ENCODE measurements around the gene NFIA. TPM values are rescaled to one million over a fixed set of nuclear protein-coding genes. Genes with fewer than 3 reads are reported as not detected.

The NFIA gene
- total and polyA plus RNA-seq, 5 experiments from 2014 or later, result 6.3 to 7.8 (median 7.4) TPM

GRCh38 chr1:61171346-61171745, 89.0 kb downstream of the NFIA start:
- ATAC-seq, result no peak
- Mint-ChIP-seq H3K4me3 (no peak overlapping the region), H3K27me3 (peaks cover 0 to 9% (median 2%) of the 10 kb centered on the region in 5 donors), H3K36me3 (peaks cover 0 to 4% (median 0%) of the 10 kb centered on the region in 3 donors), H3K27ac (no peak overlapping the region), H3K4me1 (peaks cover 0 to 6% (median 1%) of the 10 kb centered on the region in 4 donors), H3K9me3 (no peaks in the 10 kb centered on the region)
- no peak for DNase-seq
- POLR2A ChIA-PET, result no interaction called here

GRCh38 chr1:61171974-61172373, 89.6 kb downstream of the NFIA start:
- Mint-ChIP-seq H3K27me3 (peaks cover 0 to 9% (median 2%) of the 10 kb centered on the region in 5 donors), H3K27ac (no peak overlapping the region), H3K4me1 (peaks cover 0 to 6% (median 1%) of the 10 kb centered on the region in 4 donors), H3K9me3 (no peaks in the 10 kb centered on the region), H3K36me3 (peaks cover 0 to 4% (median 0%) of the 10 kb centered on the region in 3 donors), H3K4me3 (no peak overlapping the region)
- ATAC-seq (no peak), DNase-seq (no peak)
- POLR2A ChIA-PET, result no interaction called here

- Mint-ChIP-seq H3K36me3 (peaks cover 0 to 4% (median 0%) of the 10 kb centered on the region in 3 donors), H3K27me3 (peaks cover 0 to 9% (median 5%) of the 10 kb centered on the region in 5 donors), H3K9me3 (no peaks in the 10 kb centered on the region), H3K27ac (no peak overlapping the region), H3K4me3 (no peak overlapping the region), H3K4me1 (peaks cover 0 to 13% (median 1%) of the 10 kb centered on the region in 4 donors)
- ATAC-seq, result no peak
- POLR2A ChIA-PET, result no interaction called here
- no peak for DNase-seq
Measured at GRCh38 chr1:61173118-61173517, 90.8 kb downstream of the NFIA start.

- peaks cover 0 to 4% (median 0%) of the 10 kb centered on the region in 3 donors for H3K36me3 Mint-ChIP-seq
- POLR2A ChIA-PET, result no interaction called here
Measured at GRCh38 chr1:61174060-61174795, 91.9 kb downstream of the NFIA start.

GRCh38 chr1:61175976-61176375, 93.6 kb downstream of the NFIA start:
- no peak for DNase-seq
- POLR2A ChIA-PET, result no interaction called here
- Mint-ChIP-seq H3K9me3 (no peaks in the 10 kb centered on the region), H3K4me3 (no peak overlapping the region), H3K36me3 (peaks cover 0 to 4% (median 0%) of the 10 kb centered on the region in 3 donors), H3K27me3 (peaks cover 0 to 9% (median 1%) of the 10 kb centered on the region in 5 donors), H3K4me1 (peaks cover 0 to 13% (median 1%) of the 10 kb centered on the region in 4 donors), H3K27ac (no peak overlapping the region)
- no peak for ATAC-seq

More at GRCh38 chr1:61174060-61174795, 91.9 kb downstream of the NFIA start:
- H3K27me3 Mint-ChIP-seq, result peaks cover 0 to 9% (median 4%) of the 10 kb centered on the region in 5 donors
- H3K4me1 Mint-ChIP-seq, result peaks cover 0 to 13% (median 1%) of the 10 kb centered on the region in 4 donors
- H3K27ac Mint-ChIP-seq, result no peak overlapping the region
- DNase-seq (no peak), ATAC-seq (no peak)
- H3K9me3 Mint-ChIP-seq, result no peaks in the 10 kb centered on the region
- no peak overlapping the region for H3K4me3 Mint-ChIP-seq

GRCh38 chr1:61181067-61182038, 99.0 kb downstream of the NFIA start:
- peaks cover 0 to 3% (median 0%) of the 10 kb centered on the region in 5 donors for H3K27me3 Mint-ChIP-seq
- DNase-seq (no peak), ATAC-seq (no peak)
- no peak overlapping the region for H3K27ac Mint-ChIP-seq
- H3K4me1 Mint-ChIP-seq, result peaks cover 2 to 14% (median 4%) of the 10 kb centered on the region in 4 donors
- no peak overlapping the region for H3K4me3 Mint-ChIP-seq
- no peaks in the 10 kb centered on the region for H3K36me3 Mint-ChIP-seq
- POLR2A ChIA-PET, result no interaction called here
- no peaks in the 10 kb centered on the region for H3K9me3 Mint-ChIP-seq

- POLR2A ChIA-PET, result no interaction called here
Measured at GRCh38 chr1:61182049-61182448, 99.7 kb downstream of the NFIA start.

GRCh38 chr1:61182480-61182879, 100.1 kb downstream of the NFIA start:
- H3K9me3 Mint-ChIP-seq, result no peaks in the 10 kb centered on the region

More at GRCh38 chr1:61182049-61182448, 99.7 kb downstream of the NFIA start:
- peaks cover 0 to 3% (median 0%) of the 10 kb centered on the region in 5 donors for H3K27me3 Mint-ChIP-seq
- H3K4me3 Mint-ChIP-seq, result no peak overlapping the region
- H3K9me3 Mint-ChIP-seq, result no peaks in the 10 kb centered on the region
- no peak for ATAC-seq
- H3K4me1 Mint-ChIP-seq, result peaks cover 2 to 14% (median 4%) of the 10 kb centered on the region in 4 donors
- H3K27ac Mint-ChIP-seq, result no peak overlapping the region
- H3K36me3 Mint-ChIP-seq, result no peaks in the 10 kb centered on the region
- DNase-seq, result no peak

GRCh38 chr1:61183471-61184039, 101.2 kb downstream of the NFIA start:
- no peak overlapping the region for H3K27ac Mint-ChIP-seq
- H3K4me1 Mint-ChIP-seq, result peaks cover 2 to 7% (median 4%) of the 10 kb centered on the region in 4 donors
- DNase-seq (no peak), ATAC-seq (no peak)
- H3K36me3 Mint-ChIP-seq, result no peaks in the 10 kb centered on the region
- H3K4me3 Mint-ChIP-seq, result no peak overlapping the region
- H3K9me3 Mint-ChIP-seq, result no peaks in the 10 kb centered on the region
- H3K27me3 Mint-ChIP-seq, result no peaks in the 10 kb centered on the region
- POLR2A ChIA-PET, result no interaction called here

More at GRCh38 chr1:61182480-61182879, 100.1 kb downstream of the NFIA start:
- no peak for ATAC-seq
- DNase-seq, result no peak
- no peak overlapping the region for H3K27ac Mint-ChIP-seq
- no peaks in the 10 kb centered on the region for H3K27me3 Mint-ChIP-seq
- H3K4me3 Mint-ChIP-seq, result no peak overlapping the region
- peaks cover 2 to 12% (median 4%) of the 10 kb centered on the region in 4 donors for H3K4me1 Mint-ChIP-seq
- POLR2A ChIA-PET, result no interaction called here
- H3K36me3 Mint-ChIP-seq, result no peaks in the 10 kb centered on the region

GRCh38 chr1:61184040-61184713, 101.8 kb downstream of the NFIA start:
- peaks cover 0 to 1% (median 0%) of the 10 kb centered on the region in 5 donors for H3K27me3 Mint-ChIP-seq
- no peaks in the 10 kb centered on the region for H3K9me3 Mint-ChIP-seq
- POLR2A ChIA-PET, result no interaction called here
- H3K4me1 Mint-ChIP-seq, result peaks cover 2 to 8% (median 5%) of the 10 kb centered on the region in 4 donors
- peak overlapping the region in 1 of 10 donors; percentile 41 for H3K27ac Mint-ChIP-seq
- DNase-seq (no peak), ATAC-seq (no peak)
- no peaks in the 10 kb centered on the region for H3K36me3 Mint-ChIP-seq
- peak overlapping the region in 2 of 10 donors; percentile 37 to 43 for H3K4me3 Mint-ChIP-seq

- Mint-ChIP-seq H3K4me1 (peaks cover 2 to 8% (median 5%) of the 10 kb centered on the region in 4 donors), H3K27ac (peak overlapping the region in 1 of 10 donors; percentile 41), H3K9me3 (no peaks in the 10 kb centered on the region), H3K27me3 (peaks cover 0 to 1% (median 0%) of the 10 kb centered on the region in 5 donors), H3K4me3 (peak overlapping the region in 2 of 10 donors; percentile 37 to 43), H3K36me3 (no peaks in the 10 kb centered on the region)
- DNase-seq (no peak), ATAC-seq (no peak)
- POLR2A ChIA-PET, result no interaction called here
Measured at GRCh38 chr1:61184714-61185106, 102.3 kb downstream of the NFIA start.

GRCh38 chr1:61186753-61187152, 104.4 kb downstream of the NFIA start:
- Mint-ChIP-seq H3K27me3 (peaks cover 0 to 1% (median 0%) of the 10 kb centered on the region in 5 donors), H3K27ac (no peak overlapping the region), H3K9me3 (no peaks in the 10 kb centered on the region), H3K36me3 (no peaks in the 10 kb centered on the region), H3K4me3 (no peak overlapping the region), H3K4me1 (peaks cover 2 to 8% (median 5%) of the 10 kb centered on the region in 4 donors)
- POLR2A ChIA-PET, result no interaction called here
- DNase-seq, result no peak
- ATAC-seq, result no peak

Measured in naive thymus-derived CD8-positive, alpha-beta T cell (primary cell).